Large intestine (tissue), 3 donors: ENCODE results near the gene ZFAND3. TPM values are rescaled to one million over a fixed set of nuclear protein-coding genes. Genes with fewer than 3 reads are reported as not detected.

Experiments used
- DNase-seq, 2 donors: peaks; one replicate each; pipeline versions ENCODE4 v3.0.0 to v3.0.0-alpha.2; 2013
- H3K27ac ChIP-seq: one replicate; pipeline ENCODE4 v1.5.1; 2013; ENCODE audit warnings: low read length
- H3K27me3 ChIP-seq: 2 replicates; pipeline ENCODE4 v1.6.1; 2013; ENCODE audit warnings: low read length; ENCODE audit not compliant: control insufficient read depth, insufficient read depth
- H3K36me3 ChIP-seq: 2 replicates; pipeline ENCODE4 v1.6.1; 2013; ENCODE audit warnings: low read length; ENCODE audit not compliant: control insufficient read depth, insufficient read depth
- H3K4me1 ChIP-seq: one replicate; pipeline ENCODE4 v1.6.1; 2013; ENCODE audit warnings: low read length; ENCODE audit not compliant: control insufficient read depth, insufficient read depth
- H3K4me3 ChIP-seq: one replicate; pipeline ENCODE4 v1.5.1; 2013; ENCODE audit warnings: low read length
- H3K9me3 ChIP-seq: one replicate; pipeline ENCODE4 v1.6.1; 2013; ENCODE audit warnings: mild to moderate bottlenecking, low read depth, low read length, moderate library complexity; ENCODE audit not compliant: control insufficient read depth
- WGBS: methylation state at CpG from one replicate; pipeline ENCODE4 v1.1.5; 2013; ENCODE audit warnings: low lambda C conversion rate; ENCODE audit not compliant: insufficient coverage; 5-methylcytosine and 5-hydroxymethylcytosine counted together
- polyA plus RNA-seq: library from polyadenylated mRNA; unstranded; fragments of 120-200 nt; gene quantifications from one replicate; pipeline ENCODE4 v1.2.1, GENCODE V29; 2013

The ZFAND3 gene
- polyA plus RNA-seq, 1 donor = 82.3 TPM

- no peak for DNase-seq
- H3K27me3 ChIP-seq = no peaks in the 10 kb centered on the region
- 67% methylated on average over 1 of the region's 6 CpGs for WGBS
- no peak overlapping the region for H3K4me3 ChIP-seq
- H3K27ac ChIP-seq = no peak overlapping the region
- peaks cover 2% of the 10 kb centered on the region for H3K36me3 ChIP-seq
- no peaks in the 10 kb centered on the region for H3K4me1 ChIP-seq
- H3K9me3 ChIP-seq = no peaks in the 10 kb centered on the region
These were observed 25.7 kb downstream of the ZFAND3 start for GRCh38 chr6:37845026-37845911.

- DNase-seq = no peak
- H3K27ac ChIP-seq = no peak overlapping the region
- no peak overlapping the region for H3K4me3 ChIP-seq
- H3K36me3 ChIP-seq = peaks cover 2% of the 10 kb centered on the region
- H3K4me1 ChIP-seq = no peaks in the 10 kb centered on the region
- H3K9me3 ChIP-seq = no peaks in the 10 kb centered on the region
- H3K27me3 ChIP-seq = no peaks in the 10 kb centered on the region
These were observed 26.4 kb downstream of the ZFAND3 start for GRCh38 chr6:37845930-37846329.

GRCh38 chr6:37847704-37848103, 28.2 kb downstream of the ZFAND3 start:
- Histone ChIP-seq H3K4me1 (no peaks in the 10 kb centered on the region), H3K36me3 (peaks cover 2% of the 10 kb centered on the region), H3K27ac (no peak overlapping the region), H3K9me3 (no peaks in the 10 kb centered on the region), H3K27me3 (no peaks in the 10 kb centered on the region), H3K4me3 (no peak overlapping the region)
- no peak for DNase-seq
- 100% methylated on average over 1 of the region's 3 CpGs for WGBS

GRCh38 chr6:37848371-37848770, 28.8 kb downstream of the ZFAND3 start:
- H3K27ac ChIP-seq = no peak overlapping the region

GRCh38 chr6:37850260-37850659, 30.7 kb downstream of the ZFAND3 start:
- Histone ChIP-seq H3K27ac (no peak overlapping the region), H3K36me3 (no peaks in the 10 kb centered on the region), H3K4me3 (no peak overlapping the region), H3K9me3 (no peaks in the 10 kb centered on the region), H3K4me1 (no peaks in the 10 kb centered on the region), H3K27me3 (no peaks in the 10 kb centered on the region)
- DNase-seq = no peak
- WGBS = no CpG with 5 or more reads among the region's 4 CpGs

More at GRCh38 chr6:37848371-37848770, 28.8 kb downstream of the ZFAND3 start:
- H3K27me3 ChIP-seq = no peaks in the 10 kb centered on the region
- WGBS = 83% methylated on average over 1 of the region's 4 CpGs
- DNase-seq = no peak
- no peaks in the 10 kb centered on the region for H3K4me1 ChIP-seq
- no peaks in the 10 kb centered on the region for H3K9me3 ChIP-seq
- peaks cover 2% of the 10 kb centered on the region for H3K36me3 ChIP-seq
- no peak overlapping the region for H3K4me3 ChIP-seq

- no peak overlapping the region for H3K27ac ChIP-seq
- no peak for DNase-seq
- WGBS = 100% methylated on average over 3 of the region's 9 CpGs
- no peaks in the 10 kb centered on the region for H3K4me1 ChIP-seq
- no peaks in the 10 kb centered on the region for H3K36me3 ChIP-seq
- no peaks in the 10 kb centered on the region for H3K9me3 ChIP-seq
- no peak overlapping the region for H3K4me3 ChIP-seq
- H3K27me3 ChIP-seq = no peaks in the 10 kb centered on the region
These were observed 31.3 kb downstream of the ZFAND3 start for GRCh38 chr6:37850728-37851285.

GRCh38 chr6:37851997-37852524, 32.5 kb downstream of the ZFAND3 start:
- WGBS = no CpG with 5 or more reads among the region's 1 CpG
- H3K36me3 ChIP-seq = no peaks in the 10 kb centered on the region
- H3K9me3 ChIP-seq = no peaks in the 10 kb centered on the region
- no peak overlapping the region for H3K27ac ChIP-seq
- no peaks in the 10 kb centered on the region for H3K4me1 ChIP-seq
- no peaks in the 10 kb centered on the region for H3K27me3 ChIP-seq
- DNase-seq = no peak
- no peak overlapping the region for H3K4me3 ChIP-seq

GRCh38 chr6:37856285-37856684, 36.8 kb downstream of the ZFAND3 start:
- H3K4me1 ChIP-seq = no peaks in the 10 kb centered on the region
- H3K4me3 ChIP-seq = no peak overlapping the region
- H3K27ac ChIP-seq = no peak overlapping the region
- 83% methylated on average over 1 of the region's 2 CpGs for WGBS
- H3K9me3 ChIP-seq = no peaks in the 10 kb centered on the region
- no peak for DNase-seq
- H3K27me3 ChIP-seq = no peaks in the 10 kb centered on the region
- H3K36me3 ChIP-seq = no peaks in the 10 kb centered on the region

GRCh38 chr6:37858363-37858762, 38.8 kb downstream of the ZFAND3 start:
- Histone ChIP-seq H3K4me1 (no peaks in the 10 kb centered on the region), H3K36me3 (peaks cover 2% of the 10 kb centered on the region), H3K4me3 (no peak overlapping the region), H3K27ac (no peak overlapping the region), H3K27me3 (no peaks in the 10 kb centered on the region), H3K9me3 (no peaks in the 10 kb centered on the region)
- no CpG with 5 or more reads among the region's 3 CpGs for WGBS
- DNase-seq = no peak

GRCh38 chr6:37860226-37860839, 40.8 kb downstream of the ZFAND3 start:
- WGBS = 60% methylated on average over 1 of the region's 1 CpG
- Histone ChIP-seq H3K27ac (no peak overlapping the region), H3K36me3 (peaks cover 2% of the 10 kb centered on the region), H3K4me1 (no peaks in the 10 kb centered on the region), H3K27me3 (no peaks in the 10 kb centered on the region), H3K9me3 (no peaks in the 10 kb centered on the region), H3K4me3 (no peak overlapping the region)
- DNase-seq = no peak
